ENCODE results near the gene LCLAT1.

The LCLAT1 gene

GRCh38 chr2:30422444-30423040 lies 24.5 kb upstream of the LCLAT1 start:
- DNase-seq (ENCODE audit: low spot score) = peak; percentile 87

- no peak for DNase-seq (ENCODE audit: low spot score)
Observed at GRCh38 chr2:30424231-30424630, 22.8 kb upstream of the LCLAT1 start.

- DNase-seq (ENCODE audit: low spot score) = no peak
Observed at GRCh38 chr2:30425326-30425725, 21.7 kb upstream of the LCLAT1 start.

GRCh38 chr2:30427606-30428347 lies 19.3 kb upstream of the LCLAT1 start:
- DNase-seq (ENCODE audit: low spot score) = no peak

GRCh38 chr2:30428348-30428662 lies 18.7 kb upstream of the LCLAT1 start:
- DNase-seq (ENCODE audit: low spot score) = no peak

GRCh38 chr2:30428827-30429461 lies 18.1 kb upstream of the LCLAT1 start:
- no peak for DNase-seq (ENCODE audit: low spot score)

GRCh38 chr2:30433541-30434299 lies 13.3 kb upstream of the LCLAT1 start:
- DNase-seq (ENCODE audit: low spot score) = no peak

GRCh38 chr2:30434708-30435107 lies 12.3 kb upstream of the LCLAT1 start:
- no peak for DNase-seq (ENCODE audit: low spot score)

GRCh38 chr2:30436859-30437435 lies 10.1 kb upstream of the LCLAT1 start:
- no peak for DNase-seq (ENCODE audit: low spot score)

- no peak for DNase-seq (ENCODE audit: low spot score)
Observed at GRCh38 chr2:30437809-30438548, 9.1 kb upstream of the LCLAT1 start.

GRCh38 chr2:30439296-30439695 lies 7.8 kb upstream of the LCLAT1 start:
- no peak for DNase-seq (ENCODE audit: low spot score)

GRCh38 chr2:30439879-30440278 lies 7.2 kb upstream of the LCLAT1 start:
- no peak for DNase-seq (ENCODE audit: low spot score)

- no peak for DNase-seq (ENCODE audit: low spot score)
Observed at GRCh38 chr2:30441023-30441422, 6.0 kb upstream of the LCLAT1 start.

GRCh38 chr2:30443081-30443480 lies 4.0 kb upstream of the LCLAT1 start:
- no peak for DNase-seq (ENCODE audit: low spot score)

GRCh38 chr2:30444273-30444672 lies 2.8 kb upstream of the LCLAT1 start:
- no peak for DNase-seq (ENCODE audit: low spot score)

GRCh38 chr2:30445266-30445821 lies 1.7 kb upstream of the LCLAT1 start:
- no peak for DNase-seq (ENCODE audit: low spot score)

GRCh38 chr2:30446602-30447148 lies 371 bp upstream of the LCLAT1 start:
- peak; percentile 6 for DNase-seq (ENCODE audit: low spot score)

- no peak for DNase-seq (ENCODE audit: low spot score)
Observed at GRCh38 chr2:30448308-30448707, 1.3 kb downstream of the LCLAT1 start.

- DNase-seq (ENCODE audit: low spot score) = no peak
Observed at GRCh38 chr2:30448866-30449265, 1.8 kb downstream of the LCLAT1 start.

GRCh38 chr2:30450025-30450424 lies 3.0 kb downstream of the LCLAT1 start:
- DNase-seq (ENCODE audit: low spot score) = no peak

GRCh38 chr2:30453498-30453897 lies 6.5 kb downstream of the LCLAT1 start:
- DNase-seq (ENCODE audit: low spot score) = no peak

Data from CD4-positive, alpha-beta T cell treated with Interleukin-2 at 100 ng/mL for 4 hours (primary cell).